ENCODE measurements around the gene RPTOR.

Gene RPTOR

DNA sequence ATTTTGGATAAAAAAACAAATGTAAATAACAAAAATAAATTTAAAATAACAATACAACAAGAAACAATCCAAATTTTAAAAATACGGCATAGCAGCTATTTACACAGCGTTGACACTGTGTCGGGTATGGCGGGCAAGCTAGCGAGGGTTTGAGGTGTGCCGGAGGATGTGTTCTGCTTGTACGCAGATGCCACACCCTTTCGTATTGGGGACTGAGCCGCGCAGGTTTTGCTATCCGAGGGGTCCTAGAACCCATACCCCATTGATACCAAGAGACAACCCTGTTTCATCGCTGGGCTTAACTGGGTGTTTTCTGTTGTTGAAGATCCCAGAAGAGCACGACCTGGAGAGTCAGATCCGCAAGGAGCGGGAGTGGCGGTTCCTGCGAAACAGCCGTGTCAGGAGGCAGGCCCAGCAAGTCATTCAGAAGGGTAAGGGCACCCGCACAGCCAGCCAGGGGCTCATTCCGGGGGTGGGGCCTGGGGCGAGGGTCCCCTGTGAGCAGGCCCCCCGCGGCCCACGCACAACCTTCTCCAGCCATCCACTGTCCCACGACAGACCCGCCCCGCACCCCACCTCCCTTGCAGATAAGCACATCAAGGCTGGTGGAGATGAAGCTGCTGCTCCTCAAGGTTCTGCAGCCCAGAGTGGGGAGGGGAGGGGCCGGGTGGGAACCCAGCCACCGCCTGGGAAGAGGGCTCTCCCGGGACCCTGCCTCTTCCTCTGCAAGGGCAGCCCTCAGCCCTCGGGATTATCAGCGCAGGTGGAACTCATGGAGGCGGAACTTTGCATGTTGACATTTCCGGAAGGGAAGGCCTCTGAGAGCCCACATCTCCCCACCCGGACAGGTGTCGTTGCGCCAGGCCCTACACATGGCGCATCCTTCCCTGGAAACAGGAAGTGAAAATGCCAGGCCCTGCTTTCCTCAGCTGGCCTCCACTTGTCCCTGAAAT, 395.8 kb downstream of the RPTOR start:
- H2BK120ac ChIP-seq (ENCODE audit: low read depth, low read length): no peak overlapping the region

DNA sequence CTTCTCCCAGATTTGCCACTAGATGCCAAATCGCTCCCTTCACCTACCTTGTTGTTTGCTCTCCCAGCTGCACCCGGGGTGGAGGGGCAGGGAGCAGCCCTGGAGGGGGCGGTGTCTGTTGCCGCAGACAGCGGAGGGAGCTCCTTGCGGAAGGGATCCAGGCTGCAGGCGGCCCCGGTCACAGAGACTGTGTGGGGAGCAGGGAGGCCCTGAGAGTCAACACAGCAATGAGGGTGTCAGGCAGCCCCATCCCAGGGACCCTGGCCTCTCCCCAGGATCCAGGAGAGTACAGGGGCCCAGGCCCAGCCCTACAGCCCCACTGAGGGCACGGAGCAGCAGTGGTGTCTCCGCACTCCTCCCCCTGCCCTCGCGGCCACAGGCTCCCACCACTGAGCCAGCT, 396.5 kb downstream of the RPTOR start:
- Histone ChIP-seq H3K27me3 (ENCODE audit: control insufficient read depth in 3 of 3, insufficient read depth in 3 of 3, low read depth in 1 of 3, low read length in 3 of 3) (no peaks in the 10 kb centered on the region), H2BK12ac (ENCODE audit: low read length) (no peak overlapping the region), H4K91ac (ENCODE audit: low read depth, low read length, poor library complexity) (no peak overlapping the region), H3K23ac (ENCODE audit: low read depth, low read length, poor library complexity) (no peak overlapping the region), H3K18ac (ENCODE audit: low read length) (no peak overlapping the region), H2BK15ac (ENCODE audit: low read length) (no peak overlapping the region), H3K27ac (replicated peaks; ENCODE audit: low read length) (no peak overlapping the region), H2BK5ac (ENCODE audit: low read length) (no peak overlapping the region), H2BK120ac (ENCODE audit: low read depth, low read length) (no peak overlapping the region), H3K4ac (ENCODE audit: low read length) (no peak overlapping the region), H3K4me3 (ENCODE audit: low read length in 2 of 2) (no peak overlapping the region), H3K14ac (ENCODE audit: low read length) (no peak overlapping the region), H4K8ac (ENCODE audit: low read depth, low read length) (no peak overlapping the region), H2AK5ac (ENCODE audit: low read depth, low read length) (peak overlapping the region; percentile 44), H3K9me3 (replicated peaks in 1 of 2; ENCODE audit: control insufficient read depth in 2 of 2, insufficient read depth in 1 of 2, low read depth in 1 of 2, low read length in 2 of 2) (peaks cover 0 to 2% of the 10 kb centered on the region in 2 donors), H3K4me2 (ENCODE audit: insufficient read depth, low read length, poor library complexity, severe bottlenecking) (no peak overlapping the region), H3K36me3 (replicated peaks in 1 of 2; ENCODE audit: control insufficient read depth in 2 of 2, insufficient read depth in 2 of 2, low read length in 2 of 2) (peaks cover 6 to 20% of the 10 kb centered on the region in 2 donors), H2AFZ (ENCODE audit: low read length) (no peak overlapping the region), H3K79me1 (ENCODE audit: low read depth, low read length) (peaks cover 3% of the 10 kb centered on the region), H3K9ac (ENCODE audit: low read depth, low read length, poor library complexity) (peak overlapping the region; percentile 14), H3K4me1 (ENCODE audit: control insufficient read depth in 2 of 2, insufficient read depth in 1 of 2, low read depth in 1 of 2, low read length in 2 of 2) (peaks cover 27 to 34% of the 10 kb centered on the region in 2 donors)
- no CpG with 5 or more reads among the region's 12 CpGs for WGBS, 2 donors (ENCODE audit: extremely low coverage in 2 of 2, insufficient read length in 2 of 2, insufficient replicate concordance in 1 of 2)
- no peak for DNase-seq (ENCODE audit: low spot score)

More for the DNA sequence above, 395.8 kb downstream of the RPTOR start:
- Histone ChIP-seq H2BK15ac (ENCODE audit: low read length) (no peak overlapping the region), H3K9me3 (replicated peaks in 1 of 2; ENCODE audit: control insufficient read depth in 2 of 2, insufficient read depth in 1 of 2, low read depth in 1 of 2, low read length in 2 of 2) (no peaks in the 10 kb centered on the region), H3K4me3 (ENCODE audit: low read length in 2 of 2) (no peak overlapping the region), H4K91ac (ENCODE audit: low read depth, low read length, poor library complexity) (no peak overlapping the region), H3K18ac (ENCODE audit: low read length) (no peak overlapping the region), H3K4ac (ENCODE audit: low read length) (no peak overlapping the region), H3K27me3 (ENCODE audit: control insufficient read depth in 3 of 3, insufficient read depth in 3 of 3, low read depth in 1 of 3, low read length in 3 of 3) (no peaks in the 10 kb centered on the region), H3K79me1 (ENCODE audit: low read depth, low read length) (peaks cover 3% of the 10 kb centered on the region), H2AK5ac (ENCODE audit: low read depth, low read length) (peak overlapping the region; percentile 44), H2BK5ac (ENCODE audit: low read length) (no peak overlapping the region), H3K27ac (replicated peaks; ENCODE audit: low read length) (no peak overlapping the region), H3K4me2 (ENCODE audit: insufficient read depth, low read length, poor library complexity, severe bottlenecking) (no peak overlapping the region), H4K8ac (ENCODE audit: low read depth, low read length) (no peak overlapping the region), H2AFZ (ENCODE audit: low read length) (no peak overlapping the region), H3K9ac (ENCODE audit: low read depth, low read length, poor library complexity) (no peak overlapping the region), H3K14ac (ENCODE audit: low read length) (no peak overlapping the region), H3K23ac (ENCODE audit: low read depth, low read length, poor library complexity) (no peak overlapping the region), H3K36me3 (replicated peaks in 1 of 2; ENCODE audit: control insufficient read depth in 2 of 2, insufficient read depth in 2 of 2, low read length in 2 of 2) (peaks cover 0 to 13% of the 10 kb centered on the region in 2 donors), H3K4me1 (ENCODE audit: control insufficient read depth in 2 of 2, insufficient read depth in 1 of 2, low read depth in 1 of 2, low read length in 2 of 2) (peaks cover 27 to 34% of the 10 kb centered on the region in 2 donors), H2BK12ac (ENCODE audit: low read length) (no peak overlapping the region)
- no CpG with 5 or more reads among the region's 38 CpGs for WGBS, 2 donors (ENCODE audit: extremely low coverage in 2 of 2, insufficient read length in 2 of 2, insufficient replicate concordance in 1 of 2)
- DNase-seq (ENCODE audit: low spot score): no peak

DNA sequence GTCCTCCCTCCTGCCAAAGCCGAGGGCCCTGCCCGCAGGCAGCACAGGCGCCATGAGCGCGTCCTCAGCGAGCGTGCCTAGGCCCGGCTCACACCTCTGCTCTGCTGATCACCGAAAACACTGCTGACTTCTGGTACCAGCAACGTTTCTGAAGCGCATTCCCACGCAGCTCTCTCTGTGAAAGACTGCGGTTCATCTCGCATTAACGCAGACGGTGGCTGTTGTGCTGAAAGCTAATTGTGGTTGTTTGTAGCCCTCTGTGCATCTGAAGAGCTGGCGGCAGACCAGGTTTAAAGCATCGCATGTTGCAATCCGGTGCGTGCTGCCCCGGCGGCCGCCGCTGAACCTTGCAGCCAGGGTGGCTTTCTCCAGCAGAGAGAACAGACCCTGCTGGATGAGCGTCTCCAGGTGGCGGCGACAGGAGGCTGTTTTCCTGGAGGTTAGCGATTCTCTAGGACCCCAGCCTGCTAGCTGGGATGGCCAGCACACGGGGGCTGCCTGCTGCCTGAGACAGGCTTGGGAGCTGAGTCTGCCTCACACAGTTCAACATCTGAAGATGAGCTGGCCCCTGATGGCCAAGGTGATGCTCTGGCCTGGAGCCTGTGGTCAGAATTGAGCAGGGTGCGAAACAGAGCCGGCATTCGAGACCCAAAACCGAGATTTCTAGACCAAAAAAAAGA, 397.2 kb downstream of the RPTOR start:
- Histone ChIP-seq H3K9ac (ENCODE audit: low read depth, low read length, poor library complexity) (no peak overlapping the region), H2BK120ac (ENCODE audit: low read depth, low read length) (no peak overlapping the region), H3K9me3 (replicated peaks in 1 of 2; ENCODE audit: control insufficient read depth in 2 of 2, insufficient read depth in 1 of 2, low read depth in 1 of 2, low read length in 2 of 2) (peaks cover 2 to 9% of the 10 kb centered on the region in 2 donors), H3K18ac (ENCODE audit: low read length) (no peak overlapping the region), H2AK5ac (ENCODE audit: low read depth, low read length) (peak overlapping the region; percentile 1), H3K4ac (ENCODE audit: low read length) (no peak overlapping the region), H2AFZ (ENCODE audit: low read length) (no peak overlapping the region), H3K27ac (replicated peaks; ENCODE audit: low read length) (peak overlapping the region; percentile 15), H3K23ac (ENCODE audit: low read depth, low read length, poor library complexity) (no peak overlapping the region), H3K27me3 (ENCODE audit: control insufficient read depth in 3 of 3, insufficient read depth in 3 of 3, low read depth in 1 of 3, low read length in 3 of 3) (no peaks in the 10 kb centered on the region), H3K36me3 (replicated peaks in 1 of 2; ENCODE audit: control insufficient read depth in 2 of 2, insufficient read depth in 2 of 2, low read length in 2 of 2) (peaks cover 11 to 27% of the 10 kb centered on the region in 2 donors), H2BK5ac (ENCODE audit: low read length) (peak overlapping the region; percentile 53), H3K79me1 (ENCODE audit: low read depth, low read length) (peaks cover 6% of the 10 kb centered on the region), H3K4me1 (ENCODE audit: control insufficient read depth in 2 of 2, insufficient read depth in 1 of 2, low read depth in 1 of 2, low read length in 2 of 2) (peaks cover 23 to 29% of the 10 kb centered on the region in 2 donors), H2BK15ac (ENCODE audit: low read length) (no peak overlapping the region), H3K14ac (ENCODE audit: low read length) (peak overlapping the region; percentile 57), H4K8ac (ENCODE audit: low read depth, low read length) (no peak overlapping the region), H2BK12ac (ENCODE audit: low read length) (no peak overlapping the region), H4K91ac (ENCODE audit: low read depth, low read length, poor library complexity) (no peak overlapping the region), H3K4me2 (ENCODE audit: insufficient read depth, low read length, poor library complexity, severe bottlenecking) (no peak overlapping the region), H3K4me3 (ENCODE audit: low read length in 2 of 2) (no peak overlapping the region)
- WGBS, 2 donors (ENCODE audit: extremely low coverage in 2 of 2, insufficient read length in 2 of 2, insufficient replicate concordance in 1 of 2): no CpG with 5 or more reads among the region's 33 CpGs
- no peak for DNase-seq (ENCODE audit: low spot score)

All from neuronal stem cell (in vitro differentiated cells).